ENCODE results near the gene GLOD5. TPM values are rescaled to one million over a fixed set of nuclear protein-coding genes. Genes with fewer than 3 reads are reported as not detected.

GLOD5 gene
- total RNA-seq = not detected

DNA sequence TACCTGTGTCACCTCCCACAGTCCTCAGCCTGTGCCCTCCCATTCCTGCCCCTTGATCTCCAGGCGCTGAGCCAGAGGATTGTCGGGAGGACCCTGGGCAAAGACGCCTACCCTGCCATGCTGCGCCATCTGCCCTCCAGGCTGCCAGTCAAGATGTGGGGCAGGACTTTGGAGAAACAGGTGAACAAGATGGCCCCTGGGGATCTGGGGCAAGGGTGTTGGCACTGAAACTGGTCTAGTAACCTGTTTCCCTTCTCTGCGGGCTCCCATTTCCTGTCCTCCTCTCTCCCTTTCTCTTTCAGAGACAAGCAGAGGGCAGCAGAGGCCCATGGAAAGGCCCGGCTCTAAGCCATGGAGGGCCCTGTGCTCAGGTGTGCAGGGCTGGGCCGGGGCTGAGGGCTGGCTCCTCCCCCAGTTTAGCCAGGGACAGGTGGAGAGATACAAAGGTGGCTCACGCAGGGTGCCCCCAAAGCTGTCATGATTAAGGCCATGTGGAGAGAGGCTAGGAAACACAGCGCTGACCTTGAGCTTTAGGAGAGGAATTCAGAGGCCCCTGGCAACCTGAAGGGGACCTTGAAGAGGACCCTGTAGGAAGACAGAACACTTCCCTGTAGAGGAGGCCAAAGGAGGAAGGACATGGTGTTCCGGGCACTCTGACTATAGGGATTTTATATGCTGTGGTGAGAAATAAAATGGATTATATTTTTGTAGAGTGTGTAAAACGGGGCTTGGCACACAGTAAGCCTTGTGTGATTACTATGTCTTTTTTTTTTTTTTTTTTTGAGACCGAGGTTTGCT lies at the start of gene GLOD5:
Gene GLOD5, plus strand, starts transcription at position 74 of the 798 bp plus-strand sequence. Its CDS starts 44 bp downstream, at position 118.

DNA sequence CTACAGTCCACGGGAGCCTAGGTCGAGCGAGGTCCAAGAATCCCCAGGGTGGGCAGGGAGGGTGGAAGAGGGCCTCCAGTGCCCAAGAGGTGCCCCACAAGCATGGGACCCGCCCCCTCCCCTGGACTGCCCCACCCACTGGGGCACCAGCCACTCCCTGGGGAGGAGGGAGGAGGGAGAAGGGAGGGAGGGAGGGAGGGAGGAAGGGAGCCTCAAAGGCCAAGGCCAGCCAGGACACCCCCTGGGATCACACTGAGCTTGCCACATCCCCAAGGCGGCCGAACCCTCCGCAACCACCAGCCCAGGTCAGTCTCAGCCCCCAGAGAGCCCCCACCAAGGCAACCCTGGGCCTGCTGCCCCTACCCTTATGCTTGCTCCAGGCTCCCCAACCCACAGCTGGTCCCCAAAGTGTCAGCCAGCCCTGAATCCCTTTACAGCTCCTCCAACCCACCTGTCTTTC lies 24.8 kb downstream of the GLOD5 start, which contains the start of gene GATA1:
Gene GATA1, plus strand, starts transcription at position 250 of the 460 bp plus-strand sequence. CDS start 4,520 bp downstream, outside the sequence.

DNA sequence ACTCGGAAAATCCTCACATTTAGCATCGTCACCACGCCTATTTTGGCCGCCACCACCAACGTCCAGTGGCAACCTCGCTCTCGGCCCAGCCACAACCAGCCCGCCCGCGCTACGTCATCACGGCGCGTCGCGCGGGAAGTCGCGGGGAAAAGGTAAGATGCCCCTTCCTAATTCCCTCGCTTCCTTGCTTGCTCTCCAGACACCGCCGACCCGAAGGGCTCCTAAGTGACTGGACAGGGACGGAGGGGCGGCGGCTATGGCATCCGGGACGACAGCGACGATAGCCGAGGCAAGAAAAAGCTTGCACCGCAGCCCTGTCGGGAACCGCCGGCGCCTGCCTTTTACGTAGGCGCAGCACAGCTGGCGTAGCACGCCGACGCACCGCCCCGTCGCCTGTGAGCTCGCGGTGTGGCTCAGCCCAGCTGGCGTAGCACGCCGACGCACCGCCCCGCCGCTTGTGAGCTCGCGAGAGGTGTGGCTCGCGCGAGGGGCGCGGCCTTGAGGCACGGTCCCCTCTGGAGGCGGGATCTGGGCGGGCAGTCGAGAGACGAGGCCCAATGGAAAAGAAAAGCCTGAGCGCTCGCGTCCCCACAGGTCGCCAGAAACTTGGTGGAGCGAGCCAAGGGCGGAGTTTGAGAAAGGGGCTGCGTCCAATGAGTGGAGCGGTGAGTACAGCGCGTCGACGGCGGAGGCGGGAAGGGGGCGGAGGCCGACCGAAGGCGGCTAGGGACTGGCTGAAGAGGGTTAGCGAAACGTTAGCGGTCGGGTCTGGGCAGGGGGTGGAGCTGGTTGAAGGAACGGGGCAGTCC lies 39.9 kb downstream of the GLOD5 start, which contains the start of gene HDAC6:
Gene HDAC6, plus strand, starts transcription at position 788 of the 809 bp plus-strand sequence. CDS start 626 bp downstream, outside the sequence.

Small RNAs within 50 kb of the gene (small RNA-seq; reads per million reads assigned to genes)
- 0 reads per million in 2 donors for gene RNU6-1056P
- gene RNU6-29P = 0 reads per million in 2 donors

Other genes starting within 250 kb of the GLOD5 start
- 100 to 1,000 TPM; 131 to 232 TPM for gene EBP, start 239.9 kb upstream of the GLOD5 start, total RNA-seq
- gene TBC1D25, start 222.0 kb upstream of the GLOD5 start, total RNA-seq = 1 to 10 TPM; 4.3 to 8.3 TPM
- gene RBM3, start 187.3 kb upstream of the GLOD5 start, total RNA-seq = 100 to 1,000 TPM; 120 to 136 TPM
- 10 to 100 TPM; 52.6 to 69.9 TPM for gene WDR13, start 164.3 kb upstream of the GLOD5 start, total RNA-seq
- under 1 TPM in 1 of 2 donors, not detected in 1; 0.33 TPM for gene WAS, start 77.9 kb upstream of the GLOD5 start, total RNA-seq
- gene SUV39H1, start 65.0 kb upstream of the GLOD5 start, total RNA-seq = 10 to 100 TPM in 1 of 2 donors, 1 to 10 TPM in 1; 8.3 to 13.3 TPM
- gene GATA1, start 24.8 kb downstream of the GLOD5 start, total RNA-seq = not detected
- gene HDAC6, start 40.3 kb downstream of the GLOD5 start, total RNA-seq = 10 to 100 TPM; 35.3 to 49.2 TPM
- gene ERAS, start 64.8 kb downstream of the GLOD5 start, total RNA-seq = not detected
- gene PCSK1N, start 73.9 kb downstream of the GLOD5 start, total RNA-seq = under 1 TPM in 1 of 2 donors, not detected in 1; 0.69 TPM
- 10 to 100 TPM; 20.0 to 44.6 TPM for gene TIMM17B, start 136.0 kb downstream of the GLOD5 start, total RNA-seq
- gene PQBP1, start 136.2 kb downstream of the GLOD5 start, total RNA-seq = 10 to 100 TPM; 28.9 to 36.6 TPM
- 10 to 100 TPM; 15.1 to 15.3 TPM for gene SLC35A2, start 149.9 kb downstream of the GLOD5 start, total RNA-seq
- gene PIM2, start 157.3 kb downstream of the GLOD5 start, total RNA-seq = 10 to 100 TPM; 12.0 to 17.9 TPM
- gene OTUD5, start 195.9 kb downstream of the GLOD5 start, total RNA-seq = 10 to 100 TPM; 24.0 to 28.9 TPM
- under 1 TPM; 0.34 to 1.00 TPM for gene KCND1, start 210.1 kb downstream of the GLOD5 start, total RNA-seq
- gene GRIPAP1, start 240.5 kb downstream of the GLOD5 start, total RNA-seq = 10 to 100 TPM; 13.4 to 16.3 TPM